RWPE1 (cell line): ENCODE results near the gene CBX8.

Experiments
- CTCF ChIA-PET: fragments of 350-600 bp; sonication (Branson Sonifier 250); formaldehyde crosslinking; extraction: SDS; loops from one replicate; lab custom pipeline; 2021; lab: Yijun Ruan, JAX
- POLR2A ChIA-PET: fragments of 400-600 bp; formaldehyde crosslinking; extraction: SDS; loops from one replicate; lab custom pipeline; 2020; ENCODE audit warnings: antibody characterized with exemption; ENCODE audit not compliant: low non-redundant PET; lab: Yijun Ruan, JAX
- DNase-seq: peaks from one replicate; pipeline ENCODE4 v3.0.0; 2012; ENCODE audit warnings: low spot score
- H3K27ac ChIP-seq: fragments of 450-650 bp; 2 replicates; pipeline ENCODE4 v1.5.1; 2017
- TF ChIP-seq, protein P1 (sequence below): fragments of 450-650 bp; conservative IDR thresholded peaks from 2 replicates; pipeline ENCODE4 v1.5.1; 2017; ENCODE audit warnings: low read depth, mild to moderate bottlenecking

Gene CBX8

DNA sequence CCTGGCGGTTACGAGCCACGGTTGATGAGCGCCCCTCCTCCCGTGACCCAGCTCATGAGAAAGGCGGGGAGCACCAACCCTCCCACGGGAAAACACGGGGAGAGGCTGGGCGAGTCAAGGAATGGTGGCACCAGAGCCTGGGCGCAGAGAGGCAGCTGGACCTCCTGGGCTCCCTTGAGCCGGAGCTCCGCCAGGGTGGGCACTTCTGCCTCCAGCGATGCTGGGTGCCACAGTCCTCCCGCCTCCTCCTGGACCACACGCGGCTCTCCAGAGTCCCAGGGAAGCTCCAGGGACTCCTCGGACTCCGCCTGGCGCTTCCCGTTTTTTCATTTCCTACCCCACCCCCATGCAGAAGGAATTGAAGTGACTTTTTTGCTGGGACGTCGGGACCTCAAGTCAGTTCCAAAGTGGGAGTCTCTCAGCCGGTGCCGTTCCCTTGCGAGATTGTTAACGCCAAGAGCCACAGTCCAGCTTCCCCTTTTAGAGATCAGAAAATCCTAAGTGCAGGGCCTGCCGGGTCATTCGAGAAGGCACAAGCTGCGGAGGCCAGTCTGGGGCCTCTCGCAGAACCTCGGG, 6.6 kb upstream of the CBX8 start:
- no peak overlapping the region for H3K27ac ChIP-seq
- ChIA-PET CTCF (interaction anchor here (0.6 kb wide), 1 partner anchor 113 kb away, joined by 3 read pairs; no protein-coding TSS in a partner anchor), POLR2A (no interaction called here)
- no peak for DNase-seq
- TF ChIP-seq, protein P1, sequence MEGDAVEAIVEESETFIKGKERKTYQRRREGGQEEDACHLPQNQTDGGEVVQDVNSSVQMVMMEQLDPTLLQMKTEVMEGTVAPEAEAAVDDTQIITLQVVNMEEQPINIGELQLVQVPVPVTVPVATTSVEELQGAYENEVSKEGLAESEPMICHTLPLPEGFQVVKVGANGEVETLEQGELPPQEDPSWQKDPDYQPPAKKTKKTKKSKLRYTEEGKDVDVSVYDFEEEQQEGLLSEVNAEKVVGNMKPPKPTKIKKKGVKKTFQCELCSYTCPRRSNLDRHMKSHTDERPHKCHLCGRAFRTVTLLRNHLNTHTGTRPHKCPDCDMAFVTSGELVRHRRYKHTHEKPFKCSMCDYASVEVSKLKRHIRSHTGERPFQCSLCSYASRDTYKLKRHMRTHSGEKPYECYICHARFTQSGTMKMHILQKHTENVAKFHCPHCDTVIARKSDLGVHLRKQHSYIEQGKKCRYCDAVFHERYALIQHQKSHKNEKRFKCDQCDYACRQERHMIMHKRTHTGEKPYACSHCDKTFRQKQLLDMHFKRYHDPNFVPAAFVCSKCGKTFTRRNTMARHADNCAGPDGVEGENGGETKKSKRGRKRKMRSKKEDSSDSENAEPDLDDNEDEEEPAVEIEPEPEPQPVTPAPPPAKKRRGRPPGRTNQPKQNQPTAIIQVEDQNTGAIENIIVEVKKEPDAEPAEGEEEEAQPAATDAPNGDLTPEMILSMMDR = no peak

DNA sequence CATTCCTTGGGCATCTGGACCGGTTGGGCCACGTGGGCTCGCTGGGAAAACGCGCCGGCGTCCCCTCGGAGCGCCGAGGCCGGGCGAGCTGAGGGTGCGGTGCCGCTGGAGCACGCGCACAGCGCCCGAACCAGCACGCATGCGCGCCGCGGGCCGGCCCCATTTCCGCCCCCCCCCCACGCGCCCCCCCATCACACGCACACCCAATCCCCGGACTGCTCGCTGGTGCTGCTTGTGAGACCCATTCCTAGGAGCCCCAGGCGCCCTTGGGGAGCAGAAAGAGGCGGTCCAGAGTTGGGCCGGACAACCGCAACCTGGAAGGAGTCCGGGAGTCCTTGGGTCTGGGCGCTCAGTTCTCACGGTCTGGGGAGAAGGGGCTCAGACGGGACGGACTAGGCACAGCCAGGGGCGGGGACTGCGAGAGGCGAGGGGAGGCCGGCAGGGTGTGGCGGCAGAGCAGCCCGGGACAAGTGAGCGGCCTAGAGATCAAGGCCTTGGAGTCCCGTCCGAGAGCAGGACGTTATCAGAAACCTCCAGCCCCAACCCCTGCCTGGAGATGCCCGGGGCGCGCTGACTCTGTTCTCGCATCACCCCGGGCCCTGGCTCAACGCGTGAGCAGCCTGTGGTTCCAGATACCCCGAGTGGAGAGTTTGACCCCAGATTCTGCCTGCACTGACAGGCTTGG, 6.0 kb upstream of the CBX8 start:
- POLR2A ChIA-PET = no interaction called here
- DNase-seq = no peak
- CTCF ChIA-PET = no interaction called here
- H3K27ac ChIP-seq = no peak overlapping the region
- TF ChIP-seq, protein P1 = no peak

DNA sequence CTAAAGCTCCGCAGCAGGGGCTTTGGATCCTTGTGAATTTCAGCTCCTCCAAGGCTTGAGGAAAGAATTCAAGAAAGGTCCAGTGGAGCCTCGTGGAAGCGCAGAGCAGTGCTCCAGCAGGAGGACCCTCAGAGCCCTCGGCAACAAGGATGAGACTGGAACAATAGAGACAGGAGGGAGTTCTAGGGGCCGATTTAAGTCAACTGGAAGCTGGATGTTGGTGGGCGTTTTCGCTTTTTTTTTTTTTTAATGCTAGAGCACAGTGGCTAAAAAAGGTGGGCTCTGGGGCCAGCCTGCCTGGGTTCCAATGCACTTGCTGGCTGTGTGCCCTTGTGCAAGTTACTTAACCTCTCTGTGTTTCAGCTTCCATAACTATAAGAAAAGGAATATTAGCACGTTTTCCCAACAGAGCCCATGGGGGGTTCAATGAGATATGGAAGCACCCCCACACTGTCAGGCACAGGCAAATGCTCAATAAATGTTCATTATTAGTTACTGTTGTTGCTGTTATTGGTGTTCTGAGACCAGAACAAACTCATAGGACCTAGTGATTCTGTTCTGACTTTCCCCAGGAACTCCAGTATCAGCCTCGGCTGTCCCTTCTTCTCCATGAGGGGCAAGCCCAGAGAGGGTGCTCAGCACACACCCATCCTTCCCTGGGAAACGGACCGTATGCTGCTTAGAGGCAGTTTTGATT, 5.3 kb upstream of the CBX8 start:
- no peak overlapping the region for H3K27ac ChIP-seq
- POLR2A ChIA-PET = no interaction called here
- TF ChIP-seq, protein P1 = no peak
- DNase-seq = no peak
- CTCF ChIA-PET = interaction anchor here (0.5 to 1.0 kb wide), 4 partner anchors 33 to 218 kb away, joined by 3 to 5 read pairs (median 4); no protein-coding TSS in a partner anchor

DNA sequence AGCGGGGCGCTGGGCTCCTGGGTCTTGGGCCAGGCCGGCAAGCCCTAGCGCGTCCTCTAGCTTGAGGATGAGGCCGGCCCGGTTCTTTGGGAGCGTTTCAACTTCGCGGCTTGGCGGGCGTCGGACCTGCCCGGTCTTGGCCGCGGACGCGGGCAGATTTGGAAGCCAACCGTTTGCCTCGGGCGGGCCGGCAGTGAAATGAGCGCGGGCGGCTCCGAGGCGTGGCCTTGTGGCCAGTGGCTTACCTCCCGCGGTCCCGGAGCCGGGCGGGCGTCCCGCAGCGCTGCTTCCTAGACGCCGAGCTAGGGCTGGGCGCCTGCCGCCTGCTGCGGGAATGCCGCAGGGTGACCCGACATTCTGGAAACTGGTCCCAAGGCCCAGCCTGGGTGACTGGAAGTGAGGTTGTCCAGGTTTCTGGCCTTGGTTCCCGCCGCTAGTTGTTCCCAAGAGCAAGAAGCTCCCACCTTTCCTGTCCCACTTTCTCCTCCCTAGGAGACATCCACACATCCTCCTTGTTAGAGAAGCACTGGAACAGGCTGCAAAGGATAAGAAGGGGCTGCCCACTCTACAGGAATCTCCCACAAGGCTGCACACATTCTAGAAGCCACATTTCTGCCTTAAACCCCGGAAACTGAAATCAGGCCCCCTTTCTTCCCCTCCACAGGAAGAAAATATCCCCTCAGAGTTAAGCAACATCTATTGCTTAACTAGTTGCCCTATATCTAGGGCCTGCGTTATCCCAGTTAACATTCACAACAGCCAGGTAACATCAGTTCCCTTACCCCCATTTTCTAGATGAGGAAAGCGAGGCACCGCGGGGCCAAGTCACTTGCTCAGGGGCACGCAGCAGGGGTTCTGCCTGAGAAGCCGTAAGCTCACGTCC, 4.5 kb upstream of the CBX8 start:
- H3K27ac ChIP-seq = peak overlapping the region; percentile 70
- TF ChIP-seq, protein P1 = no peak
- DNase-seq = no peak
- POLR2A ChIA-PET = no interaction called here
- CTCF ChIA-PET = interaction anchor here (0.5 to 1.0 kb wide), 7 partner anchors 9 to 219 kb away, joined by 3 to 5 read pairs (median 3); no protein-coding TSS in a partner anchor

DNA sequence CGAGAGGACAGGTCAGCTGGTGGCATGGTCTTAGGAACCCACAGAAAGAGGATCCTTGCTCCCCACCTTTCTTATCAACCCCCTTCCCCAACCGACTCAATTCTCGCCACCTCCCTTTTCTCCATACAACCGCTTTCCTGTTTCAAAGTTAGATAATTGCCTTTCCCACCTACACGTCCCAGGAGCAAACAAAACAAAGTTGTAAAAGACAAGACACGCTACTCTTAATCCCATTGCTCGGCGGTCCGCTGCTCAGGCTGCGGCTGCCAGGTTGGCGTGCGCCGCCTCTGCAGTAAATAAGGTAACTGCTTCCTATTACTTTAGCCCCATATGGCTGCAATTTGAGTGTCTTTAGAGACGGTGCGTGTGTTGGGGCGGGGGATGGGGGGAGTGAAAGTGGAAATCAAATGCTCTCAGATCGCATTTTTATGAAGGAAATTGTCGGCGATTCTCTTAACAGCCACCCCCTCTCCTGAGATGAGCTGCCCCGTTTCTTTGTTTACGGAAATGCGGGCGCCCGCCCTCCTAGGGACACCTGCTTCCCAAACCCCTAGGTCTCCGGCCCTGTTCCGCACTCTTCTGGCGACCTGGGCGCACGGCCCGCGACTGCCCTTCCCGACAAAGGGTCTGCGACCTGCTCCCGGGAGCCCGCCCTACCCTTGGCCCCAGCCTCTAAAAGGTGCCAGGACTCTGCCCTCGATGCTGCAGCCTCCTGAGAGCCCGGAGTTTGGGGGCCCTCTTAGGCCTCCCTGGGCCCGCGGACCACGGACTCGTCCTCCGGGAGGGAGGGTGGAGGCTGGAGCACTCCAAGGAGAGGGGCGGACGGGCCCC, 3.7 kb upstream of the CBX8 start:
- POLR2A ChIA-PET = no interaction called here

More for the DNA sequence above, 3.7 kb upstream of the CBX8 start:
- TF ChIP-seq, protein P1 = no peak
- H3K27ac ChIP-seq = peak overlapping the region; percentile 70
- DNase-seq = no peak
- CTCF ChIA-PET = interaction anchor here (0.6 to 0.8 kb wide), 3 partner anchors 10 to 39 kb away, joined by 3 read pairs; no protein-coding TSS in a partner anchor
